DND-41 (cell line): Measurements from ENCODE around the gene SLC22A16.

Source experiments
- ATAC-seq: fragments of 200-7000 bp; cut with Tn5 transposase; 3 replicates; pipeline ENCODE4 v1.9.1; 2021; ENCODE audit warnings: low read depth; ENCODE audit not compliant: insufficient read depth
- DNase-seq: peaks from one replicate; pipeline ENCODE4 v3.0.0-alpha.2; 2020
- H2AFZ ChIP-seq: 2 replicates; pipeline ENCODE4 v1.6.0; 2012; ENCODE audit warnings: low read depth, low read length
- H3K27ac ChIP-seq: 2 replicates; pipeline ENCODE4 v1.5.1; 2012; ENCODE audit warnings: low read length, inconsistent platforms
- H3K27me3 ChIP-seq: fragments of 200-600 bp; sonication (generic); 2 replicates; pipeline ENCODE4 v1.6.0; 2012; ENCODE audit warnings: low read length, mild to moderate bottlenecking, inconsistent platforms; ENCODE audit not compliant: insufficient read depth, poor library complexity
- H3K36me3 ChIP-seq: 2 replicates; pipeline ENCODE4 v1.5.1; 2012; ENCODE audit warnings: low read length, inconsistent platforms; ENCODE audit not compliant: insufficient read depth
- H3K4me1 ChIP-seq: 2 replicates; pipeline ENCODE4 v1.5.1; 2012; ENCODE audit warnings: mild to moderate bottlenecking, low read length; ENCODE audit not compliant: insufficient read depth
- H3K4me2 ChIP-seq: 2 replicates; pipeline ENCODE4 v1.6.0; 2012; ENCODE audit warnings: mild to moderate bottlenecking, moderate library complexity, low read length, inconsistent platforms; ENCODE audit not compliant: insufficient read depth
- H3K4me3 ChIP-seq, 2 experiments: fragments of 200-600 bp in 1 of 2; shearing (Covaris generic) in 1 of 2; 2 replicates each; pipeline ENCODE4 v1.5.1; 2012 to 2016; ENCODE audit warnings: inconsistent platforms in 2 of 2, low read length in 2 of 2, mild to moderate bottlenecking in 2 of 2, low read depth in 1 of 2, moderate library complexity in 1 of 2
- H3K79me2 ChIP-seq: 2 replicates; pipeline ENCODE4 v1.6.0; 2012; ENCODE audit warnings: low read length, inconsistent platforms; ENCODE audit not compliant: insufficient read depth
- H3K9ac ChIP-seq: 2 replicates; pipeline ENCODE4 v1.6.0; 2012; ENCODE audit warnings: low read depth, mild to moderate bottlenecking, inconsistent platforms, low read length, moderate library complexity
- H3K9me3 ChIP-seq: 2 replicates; pipeline ENCODE4 v1.5.1; 2012; ENCODE audit warnings: low read length, moderate library complexity, mild to moderate bottlenecking, inconsistent platforms; ENCODE audit not compliant: insufficient read depth, severe bottlenecking
- H4K20me1 ChIP-seq: 2 replicates; pipeline ENCODE4 v1.6.0; 2012; ENCODE audit warnings: low read length; ENCODE audit not compliant: insufficient read depth
- CTCF ChIP-seq: IDR thresholded peaks from 2 replicates; pipeline ENCODE4 v1.5.1; 2012; ENCODE audit warnings: borderline replicate concordance, low read length, moderate library complexity, mild to moderate bottlenecking; ENCODE audit not compliant: poor library complexity, severe bottlenecking; ENCODE audit errors: extremely low read depth
- EZH2 ChIP-seq: IDR thresholded peaks from 3 replicates; pipeline ENCODE4 v1.6.1; 2012; ENCODE audit warnings: borderline replicate concordance, low read depth, mild to moderate bottlenecking, moderate library complexity, low read length, inconsistent platforms; ENCODE audit not compliant: severe bottlenecking

The SLC22A16 gene

GRCh38 chr6:110462884-110463481 lies 13.4 kb downstream of the SLC22A16 start:
- no peak for TF ChIP-seq CTCF
- TF ChIP-seq EZH2, result no peak
- Histone ChIP-seq H3K9me3 (peaks cover 24% of the 10 kb centered on the region), H3K36me3 (no peaks in the 10 kb centered on the region), H3K27ac (no peak overlapping the region), H3K4me3 (no peak overlapping the region), H3K27me3 (no peaks in the 10 kb centered on the region), H3K4me2 (no peak overlapping the region), H4K20me1 (no peaks in the 10 kb centered on the region), H3K9ac (no peak overlapping the region), H2AFZ (no peak overlapping the region), H3K4me1 (no peaks in the 10 kb centered on the region), H3K79me2 (no peaks in the 10 kb centered on the region)
- ATAC-seq, result no peak
- DNase-seq, result no peak

GRCh38 chr6:110461376-110461775 lies 15.0 kb downstream of the SLC22A16 start:
- Histone ChIP-seq H3K9ac (no peak overlapping the region), H3K27me3 (no peaks in the 10 kb centered on the region), H3K4me3 (no peak overlapping the region), H3K9me3 (peaks cover 24% of the 10 kb centered on the region), H3K4me2 (no peak overlapping the region), H4K20me1 (no peaks in the 10 kb centered on the region), H3K27ac (no peak overlapping the region), H3K4me1 (no peaks in the 10 kb centered on the region), H3K36me3 (no peaks in the 10 kb centered on the region), H2AFZ (no peak overlapping the region), H3K79me2 (no peaks in the 10 kb centered on the region)
- no peak for TF ChIP-seq EZH2
- TF ChIP-seq CTCF, result no peak
- DNase-seq (no peak), ATAC-seq (no peak)

GRCh38 chr6:110459137-110459536 lies 17.3 kb downstream of the SLC22A16 start:
- H3K79me2 ChIP-seq, result no peaks in the 10 kb centered on the region
- no peak overlapping the region for H3K4me2 ChIP-seq
- peaks cover 24% of the 10 kb centered on the region for H3K9me3 ChIP-seq
- no peak overlapping the region for H2AFZ ChIP-seq
- ATAC-seq, result no peak
- H3K4me1 ChIP-seq, result no peaks in the 10 kb centered on the region
- TF ChIP-seq CTCF (no peak), EZH2 (no peak)
- H4K20me1 ChIP-seq, result no peaks in the 10 kb centered on the region
- H3K9ac ChIP-seq, result no peak overlapping the region
- no peak for DNase-seq
- no peak overlapping the region for H3K4me3 ChIP-seq
- H3K36me3 ChIP-seq, result no peaks in the 10 kb centered on the region
- H3K27me3 ChIP-seq, result no peaks in the 10 kb centered on the region
- H3K27ac ChIP-seq, result no peak overlapping the region
